ENCODE data around the gene ADCY10. TPM values are rescaled to one million over a fixed set of nuclear protein-coding genes. Genes with fewer than 3 reads are reported as not detected.
"Not testable (repeated sequence)": the region's sequence is repeated elsewhere in the genome, so short reads cannot be mapped to it uniquely, and the experiment has no call there.

ADCY10 gene
- total RNA-seq, 1 donor from 2014 or later, result 0.07 TPM

- intact Hi-C loops (cut with micrococcal nuclease), result loop anchor here (2.0 kb wide), 1 partner anchor 19 kb away; no protein-coding TSS in a partner anchor
Observed at GRCh38 chr1:167861664-167862381, 52.1 kb downstream of the ADCY10 start.

- intact Hi-C loops (cut with micrococcal nuclease), result no loop called here
Observed at GRCh38 chr1:167860231-167860923, 53.6 kb downstream of the ADCY10 start.

DNA sequence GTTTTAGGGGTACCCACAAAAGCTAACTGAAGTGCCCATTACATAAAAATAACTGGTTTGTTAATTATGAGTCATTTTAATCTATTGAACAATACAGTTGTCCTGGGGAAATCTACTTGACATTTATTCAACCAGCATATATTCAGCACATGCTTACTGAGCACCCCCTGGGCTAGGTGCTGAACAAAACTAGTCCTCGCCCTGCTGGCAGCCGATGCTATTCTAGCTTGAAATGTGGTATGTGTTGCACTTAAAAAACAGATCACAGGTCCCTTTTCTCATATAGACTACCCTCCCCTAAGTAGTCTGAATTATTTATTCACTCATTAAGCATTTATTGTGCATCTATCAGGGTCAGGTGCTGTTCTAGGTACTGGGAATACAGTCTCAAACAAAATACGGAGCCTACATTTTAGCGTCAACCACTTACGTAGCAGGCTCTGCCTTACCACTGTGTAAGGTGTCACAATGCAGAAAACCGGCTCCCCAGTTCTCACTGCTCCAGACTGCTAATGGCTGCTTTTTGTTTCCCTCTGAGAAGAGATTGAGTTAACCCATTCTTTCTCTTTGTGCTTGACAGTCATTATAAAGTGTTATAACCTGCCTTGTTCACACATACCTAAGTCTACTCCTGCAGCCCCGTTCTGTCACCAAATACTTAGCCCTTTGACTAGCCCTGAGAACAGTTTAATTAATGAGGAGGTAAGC, 57.1 kb downstream of the ADCY10 start:
- intact Hi-C loops (cut with micrococcal nuclease), result no loop called here

DNA sequence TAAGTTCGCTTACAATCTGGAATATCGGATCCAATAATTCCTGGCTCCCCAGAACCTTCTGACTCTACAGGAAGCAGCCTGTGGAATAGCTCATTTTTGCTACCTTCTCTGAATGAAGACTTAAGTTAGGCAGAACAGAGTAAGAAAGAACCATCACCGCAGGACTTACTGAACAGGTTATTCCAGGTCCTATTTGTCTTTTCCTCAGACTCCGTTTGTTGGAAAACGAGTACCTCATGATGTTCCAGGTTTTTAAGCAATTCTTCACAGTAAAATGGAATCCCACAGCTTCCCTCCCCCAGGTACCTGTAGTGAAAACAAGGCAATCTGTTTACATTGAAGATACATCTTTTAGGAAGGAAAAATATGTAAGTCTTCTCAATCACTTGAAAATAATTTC, 59.8 kb downstream of the ADCY10 start:
- intact Hi-C loops (cut with micrococcal nuclease), result no loop called here

GRCh38 chr1:167849666-167850065, 64.3 kb downstream of the ADCY10 start:
- intact Hi-C loops (cut with micrococcal nuclease), result no loop called here

DNA sequence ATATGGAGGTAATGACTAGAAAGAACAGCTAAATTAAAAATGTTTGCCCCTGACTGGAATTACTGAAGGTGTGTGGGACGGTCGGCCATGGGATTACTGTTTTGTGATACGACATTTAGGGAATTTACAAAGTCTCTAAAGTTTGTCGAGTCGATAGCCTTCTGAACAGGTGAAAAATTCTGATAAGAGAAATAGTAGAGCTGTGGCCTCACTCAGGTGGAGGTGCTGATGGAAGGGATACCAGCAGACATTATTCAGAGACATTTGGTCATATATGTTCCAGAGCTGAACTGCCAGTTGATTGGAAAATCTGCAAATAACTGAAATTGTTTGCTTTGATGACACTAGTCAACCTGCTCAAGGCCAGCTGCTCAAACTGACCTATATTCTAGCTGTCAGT, 71.1 kb downstream of the ADCY10 start:
- intact Hi-C loops (cut with micrococcal nuclease), result loop anchor here (2.0 kb wide), 1 partner anchor 20 kb away; no protein-coding TSS in a partner anchor

DNA sequence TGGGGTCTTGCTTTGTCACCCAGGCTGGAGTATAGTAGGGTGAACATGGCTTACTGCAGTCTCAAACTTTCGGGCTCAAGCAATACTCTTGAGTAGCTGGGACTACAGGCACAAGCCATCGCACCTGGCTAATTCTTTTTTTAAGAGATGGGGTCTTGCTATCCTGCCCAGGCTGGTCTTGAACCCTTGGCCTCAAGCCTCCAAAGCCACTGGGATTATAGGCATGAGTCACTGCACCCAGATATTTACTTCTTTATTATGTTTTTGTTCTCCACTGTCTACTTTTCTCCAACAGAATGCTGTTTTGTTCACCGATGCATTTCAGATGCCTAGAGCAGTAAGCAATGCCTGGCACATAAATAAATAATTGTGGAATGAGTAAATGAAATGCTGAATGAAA, 72.4 kb downstream of the ADCY10 start:
- intact Hi-C loops (cut with micrococcal nuclease), result no loop called here

DNA sequence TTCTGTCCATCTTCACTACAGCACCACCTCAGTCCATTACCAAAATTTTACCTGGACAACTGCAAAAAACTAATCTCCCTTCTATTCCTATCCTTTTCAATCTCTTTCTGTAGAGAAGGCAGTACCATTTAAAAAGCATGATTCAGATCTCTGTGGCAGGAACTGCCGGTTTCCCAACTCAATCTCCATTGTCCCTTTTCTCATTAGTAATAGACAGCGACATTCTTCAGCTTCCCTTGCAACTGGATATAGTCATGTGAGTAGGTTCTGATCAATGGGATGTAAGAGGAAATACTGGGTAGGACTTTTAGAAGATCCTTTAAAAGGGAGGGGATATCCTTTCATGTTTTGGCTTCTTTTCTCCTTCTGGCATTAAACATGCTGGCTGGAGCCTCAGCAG, 74.9 kb downstream of the ADCY10 start:
- intact Hi-C loops (cut with micrococcal nuclease), result no loop called here

DNA sequence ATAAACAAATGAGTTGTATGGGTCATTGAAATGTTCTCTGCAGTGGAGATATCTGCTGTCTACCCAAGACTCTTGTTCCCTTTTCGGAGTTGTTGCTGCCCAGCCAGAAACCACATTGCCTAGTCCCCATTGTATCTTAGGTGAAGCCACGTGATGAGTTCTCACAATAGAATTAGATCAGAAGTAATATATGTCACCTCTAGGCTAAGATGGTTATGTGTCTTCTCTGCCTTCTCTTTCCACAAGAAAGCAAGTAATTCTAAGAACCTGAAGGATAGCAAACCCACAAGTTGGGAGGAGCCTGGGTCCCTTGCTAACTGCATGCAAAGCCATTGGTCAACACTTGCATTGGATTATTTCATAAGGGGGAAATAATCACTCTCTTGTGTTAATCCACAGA, 76.6 kb downstream of the ADCY10 start:
- intact Hi-C loops (cut with micrococcal nuclease), result no loop called here

- intact Hi-C loops (cut with micrococcal nuclease), result no loop called here
Observed at GRCh38 chr1:167836197-167836596, 77.7 kb downstream of the ADCY10 start.

DNA sequence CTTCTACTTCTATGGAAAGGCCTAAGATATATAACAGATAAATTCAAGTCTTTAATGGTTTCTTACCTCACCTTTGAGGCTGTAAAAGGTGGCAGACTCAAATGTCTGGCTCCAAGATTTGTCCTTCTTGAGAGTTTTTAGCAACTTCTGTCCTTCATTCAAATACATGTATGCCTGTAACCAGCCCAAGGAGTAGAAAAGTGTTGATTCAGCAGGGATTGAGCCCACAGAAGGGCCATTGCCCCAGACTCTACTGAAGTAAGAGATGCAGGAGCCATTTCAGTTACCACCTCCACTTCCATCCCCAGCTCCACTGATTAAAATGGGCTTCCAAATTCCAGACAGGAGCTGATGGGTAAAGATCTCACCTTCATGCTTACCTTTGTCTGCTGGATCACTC, 80.0 kb downstream of the ADCY10 start:
- intact Hi-C loops (cut with micrococcal nuclease), result no loop called here

DNA sequence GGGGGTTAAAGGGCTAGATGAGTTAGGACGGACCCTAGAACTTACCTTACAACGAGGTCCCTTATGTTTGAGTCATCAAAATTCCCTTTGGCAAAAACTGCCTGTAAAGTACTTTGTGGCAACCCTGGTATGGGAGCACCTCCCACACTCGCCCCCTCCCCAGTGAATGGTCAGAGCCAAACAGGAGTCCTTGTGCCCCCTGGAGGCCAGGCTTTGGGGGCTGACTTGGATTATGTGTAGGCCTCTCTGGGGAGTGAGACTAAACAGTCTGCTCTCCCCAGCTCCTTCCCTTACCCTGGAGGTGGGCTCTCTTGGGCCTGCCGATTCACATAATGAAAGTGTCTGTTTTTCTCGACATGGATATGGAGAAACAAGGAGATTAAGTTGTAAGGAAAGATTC, 81.2 kb downstream of the ADCY10 start:
- intact Hi-C loops (cut with micrococcal nuclease), result no loop called here

DNA sequence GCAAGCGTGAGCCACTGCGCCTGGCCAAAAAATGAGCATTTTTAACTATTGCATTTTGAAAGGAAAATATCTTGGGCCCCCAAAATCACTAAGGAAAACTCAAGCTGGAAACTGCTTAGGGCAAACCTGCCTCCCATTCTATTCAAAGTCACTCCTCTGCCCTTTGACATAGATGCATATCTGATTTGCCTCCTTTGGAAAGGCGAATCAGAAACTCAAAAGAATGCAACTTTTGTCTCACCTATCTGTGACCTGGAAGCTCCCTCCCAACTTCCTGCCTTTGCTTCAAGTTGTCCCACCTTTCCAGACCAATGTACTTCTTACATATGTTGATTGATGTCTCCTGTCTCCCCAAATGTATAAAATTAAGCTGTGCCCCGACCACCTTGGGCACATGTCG, 83.3 kb downstream of the ADCY10 start:
- intact Hi-C loops (cut with micrococcal nuclease), result not testable (repeated sequence)

- intact Hi-C loops (cut with micrococcal nuclease), result no loop called here
Observed at GRCh38 chr1:167829868-167830267, 84.1 kb downstream of the ADCY10 start.

DNA sequence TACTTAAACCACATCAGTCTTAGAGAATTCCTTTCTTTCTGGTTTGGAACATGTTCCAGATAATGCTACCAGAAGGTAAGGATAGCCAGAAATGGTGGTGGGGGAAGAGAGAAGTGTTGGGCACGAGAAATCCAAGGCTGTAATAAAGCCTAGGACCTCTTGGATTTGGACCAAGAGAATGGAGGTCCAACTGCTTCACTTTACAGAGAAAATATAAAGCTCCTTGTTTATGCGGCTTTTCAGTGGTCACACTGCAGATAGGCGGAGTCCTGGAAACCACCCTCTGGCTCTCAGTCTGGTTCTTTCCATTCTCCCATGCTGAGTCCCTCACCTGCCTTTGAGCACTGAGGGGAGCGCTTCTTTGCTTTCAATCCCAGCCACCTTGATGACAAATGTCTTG, 87.8 kb downstream of the ADCY10 start:
- intact Hi-C loops (cut with micrococcal nuclease), result no loop called here

GRCh38 chr1:167825419-167826079, 88.4 kb downstream of the ADCY10 start:
- intact Hi-C loops (cut with micrococcal nuclease), result no loop called here

DNA sequence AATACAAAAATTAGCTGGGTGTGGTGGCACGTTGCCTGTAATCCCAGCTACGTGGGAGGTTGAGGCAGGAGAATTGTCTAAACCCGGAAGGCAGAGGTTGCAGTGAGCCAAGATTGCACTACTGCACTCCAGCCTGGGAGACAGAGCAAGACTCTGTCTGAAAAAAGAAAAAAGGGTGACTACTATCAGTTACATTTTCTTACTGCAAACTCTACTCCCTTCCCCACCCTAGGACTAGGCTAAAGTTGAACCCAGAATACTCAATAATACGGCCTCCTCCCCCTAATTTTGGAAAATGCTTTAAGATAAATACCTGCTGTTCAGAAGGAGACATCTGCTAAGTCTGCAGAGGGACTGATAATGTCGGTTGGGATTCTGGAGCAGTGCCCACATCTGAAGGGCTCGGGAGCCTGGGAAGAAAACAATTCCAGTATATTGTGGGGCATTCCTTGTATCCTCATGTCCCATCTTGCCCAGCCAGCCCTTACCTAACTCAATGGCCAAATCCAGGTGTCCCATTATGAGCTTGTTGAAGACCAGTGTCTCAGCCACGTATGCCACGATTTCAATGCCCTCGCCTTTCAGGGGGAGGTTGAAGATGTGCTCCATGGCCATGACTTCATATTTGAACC, 89.7 kb downstream of the ADCY10 start:
- intact Hi-C loops (cut with micrococcal nuclease), result no loop called here

- intact Hi-C loops (cut with micrococcal nuclease), result no loop called here
Observed at GRCh38 chr1:167821969-167822685, 91.8 kb downstream of the ADCY10 start.

DNA sequence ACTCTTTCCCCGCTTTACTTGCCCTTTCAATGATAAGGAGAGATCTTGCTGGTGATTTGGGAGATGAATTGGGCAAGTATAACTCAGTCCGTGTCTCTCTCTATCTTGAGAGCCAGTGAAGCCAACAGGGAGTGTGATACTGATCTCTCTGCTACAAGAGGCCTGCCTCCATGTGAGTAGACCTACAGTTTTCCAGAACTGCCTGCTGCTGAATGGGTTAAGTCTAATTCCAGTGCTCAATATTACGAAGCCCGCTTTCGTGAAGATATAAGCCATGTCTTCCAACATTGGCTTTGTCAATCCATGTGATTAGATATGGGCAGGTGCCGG, 92.6 kb downstream of the ADCY10 start:
- intact Hi-C loops (cut with micrococcal nuclease), result no loop called here

DNA sequence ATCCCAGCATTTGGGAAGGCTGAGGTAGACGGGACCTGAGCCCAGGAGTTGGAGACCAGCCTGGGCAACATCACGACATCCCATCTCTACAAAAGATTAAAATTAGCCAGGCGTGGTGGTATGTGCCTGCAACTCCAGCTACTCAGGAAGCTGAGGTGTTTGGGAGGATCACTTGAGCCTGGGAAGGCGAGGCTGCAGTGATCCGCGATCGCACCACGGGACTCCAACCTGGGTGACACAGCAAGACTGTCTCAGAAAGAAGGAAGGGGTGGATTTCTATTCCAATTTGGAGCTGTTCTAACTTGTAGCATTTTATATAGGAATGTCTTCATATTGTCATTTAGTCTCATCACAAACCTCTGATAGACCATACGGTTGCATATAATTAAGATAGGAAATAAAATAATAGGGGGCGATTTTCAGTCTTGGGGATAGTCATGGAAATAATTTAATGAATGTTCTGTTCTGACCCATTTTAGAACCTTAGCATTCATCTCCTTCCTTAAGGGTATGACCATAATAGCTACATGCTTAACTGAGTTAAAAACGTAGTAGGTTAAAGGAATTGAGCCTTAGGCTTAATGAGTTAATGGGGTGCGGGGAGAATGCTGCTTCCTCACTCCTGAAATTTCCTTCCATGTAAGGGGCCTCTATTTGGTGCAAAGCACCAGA, 93.1 kb downstream of the ADCY10 start:
- intact Hi-C loops (cut with micrococcal nuclease), result loop anchor here (1.0 kb wide), 1 partner anchor 18 kb away; no protein-coding TSS in a partner anchor
